ENCODE data around the gene SLC26A11.
A peak's percentile ranks its signal among the peaks of the same experiment; 100 is the strongest.

Gene SLC26A11

GRCh38 chr17:80212109-80212508, 8.1 kb upstream of the SLC26A11 start:
- DNase-seq, result no peak
- TF ChIP-seq CTCF (IDR thresholded peaks at IDR 0.05), result no peak
- H3K4me3 Mint-ChIP-seq, result no peak overlapping the region
- H3K27ac Mint-ChIP-seq, result no peak overlapping the region
- H3K4me1 Mint-ChIP-seq, result no peaks in the 10 kb centered on the region
- H3K27me3 Mint-ChIP-seq (ENCODE audit: low read depth, poor library complexity), result no peaks in the 10 kb centered on the region
- H3K9me3 Mint-ChIP-seq, result no peaks in the 10 kb centered on the region
- peaks cover 26% of the 10 kb centered on the region for H3K36me3 Mint-ChIP-seq (ENCODE audit: low read depth)

GRCh38 chr17:80212511-80212910, 7.7 kb upstream of the SLC26A11 start:
- H3K4me1 Mint-ChIP-seq, result no peaks in the 10 kb centered on the region
- H3K27ac Mint-ChIP-seq, result no peak overlapping the region
- H3K27me3 Mint-ChIP-seq (ENCODE audit: low read depth, poor library complexity), result no peaks in the 10 kb centered on the region
- no peaks in the 10 kb centered on the region for H3K9me3 Mint-ChIP-seq
- peaks cover 23% of the 10 kb centered on the region for H3K36me3 Mint-ChIP-seq (ENCODE audit: low read depth)
- no peak for TF ChIP-seq CTCF (IDR thresholded peaks at IDR 0.05)
- H3K4me3 Mint-ChIP-seq, result no peak overlapping the region
- DNase-seq, result no peak

DNA sequence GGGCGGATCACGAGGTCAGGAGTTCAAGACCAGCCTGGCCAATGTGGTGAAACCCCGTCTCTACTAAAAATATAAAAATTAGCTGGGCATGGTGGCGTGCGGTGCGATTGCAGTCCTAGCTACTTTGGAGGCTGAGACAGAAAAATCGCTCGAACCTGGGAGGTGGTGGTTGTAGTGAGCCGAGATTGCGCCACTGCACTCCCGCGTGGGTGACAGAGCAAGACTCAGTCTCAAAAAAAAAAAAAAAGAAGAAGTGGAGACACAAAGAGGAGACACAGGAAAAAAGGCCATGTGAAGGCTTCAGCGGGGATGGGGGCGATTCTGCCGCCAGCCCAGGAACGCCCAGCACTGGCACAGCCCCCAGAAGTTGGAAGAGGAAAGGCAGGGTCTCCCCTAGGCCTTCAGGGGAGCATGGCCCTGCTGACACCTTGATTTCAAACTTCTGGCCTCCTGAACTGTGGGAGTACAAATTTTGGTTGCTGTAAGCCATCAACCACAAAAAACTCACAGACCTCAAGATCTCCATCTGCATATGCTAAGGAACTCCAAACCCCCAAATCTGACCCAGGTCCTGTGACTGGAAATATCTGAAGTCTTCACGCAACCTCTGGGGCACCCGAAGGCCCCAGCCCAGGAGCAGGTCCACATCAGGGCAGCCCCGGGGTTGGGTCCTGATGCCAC, 7.1 kb upstream of the SLC26A11 start:
- TF ChIP-seq CTCF (IDR thresholded peaks at IDR 0.05), result no peak
- no peak for DNase-seq
- Mint-ChIP-seq H3K36me3 (ENCODE audit: low read depth) (peaks cover 21% of the 10 kb centered on the region), H3K27me3 (ENCODE audit: low read depth, poor library complexity) (no peaks in the 10 kb centered on the region), H3K27ac (peak overlapping the region; percentile 54), H3K4me1 (no peaks in the 10 kb centered on the region), H3K4me3 (no peak overlapping the region), H3K9me3 (no peaks in the 10 kb centered on the region)

DNA sequence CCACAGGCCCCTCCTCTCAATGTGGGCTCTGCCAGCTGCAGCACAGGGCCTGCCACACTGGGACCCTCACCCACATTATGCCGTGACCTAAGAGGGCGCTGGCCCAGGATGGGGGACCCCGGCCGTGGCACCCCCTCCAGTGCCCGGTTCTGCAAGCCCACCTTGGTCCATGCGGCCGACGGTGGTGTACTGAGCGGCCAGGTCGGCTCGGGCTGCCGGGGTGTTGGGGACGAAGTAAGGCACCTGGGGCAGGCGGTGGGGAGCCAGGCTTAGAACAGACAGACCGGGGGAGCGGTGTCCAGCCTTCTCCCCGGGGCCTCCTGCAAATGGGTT, 6.6 kb upstream of the SLC26A11 start:
- H3K4me3 Mint-ChIP-seq, result no peak overlapping the region
- H3K4me1 Mint-ChIP-seq, result peaks cover 2% of the 10 kb centered on the region
- H3K27ac Mint-ChIP-seq, result no peak overlapping the region
- no peaks in the 10 kb centered on the region for H3K27me3 Mint-ChIP-seq (ENCODE audit: low read depth, poor library complexity)
- H3K36me3 Mint-ChIP-seq (ENCODE audit: low read depth), result peaks cover 21% of the 10 kb centered on the region
- DNase-seq, result no peak
- no peak for TF ChIP-seq CTCF (IDR thresholded peaks at IDR 0.05)
- H3K9me3 Mint-ChIP-seq, result no peaks in the 10 kb centered on the region

GRCh38 chr17:80214012-80214877, 6.0 kb upstream of the SLC26A11 start:
- peaks cover 7% of the 10 kb centered on the region for H3K4me1 Mint-ChIP-seq
- H3K27ac Mint-ChIP-seq, result no peak overlapping the region
- H3K36me3 Mint-ChIP-seq (ENCODE audit: low read depth), result peaks cover 21% of the 10 kb centered on the region
- H3K27me3 Mint-ChIP-seq (ENCODE audit: low read depth, poor library complexity), result peaks cover 2% of the 10 kb centered on the region
- H3K4me3 Mint-ChIP-seq, result no peak overlapping the region
- TF ChIP-seq CTCF (IDR thresholded peaks at IDR 0.05), result no peak
- H3K9me3 Mint-ChIP-seq, result no peaks in the 10 kb centered on the region
- DNase-seq, result no peak

- peaks cover 12% of the 10 kb centered on the region for H3K4me1 Mint-ChIP-seq
- no peak overlapping the region for H3K27ac Mint-ChIP-seq
- no peaks in the 10 kb centered on the region for H3K9me3 Mint-ChIP-seq
- DNase-seq, result no peak
- H3K36me3 Mint-ChIP-seq (ENCODE audit: low read depth), result peaks cover 21% of the 10 kb centered on the region
- no peak overlapping the region for H3K4me3 Mint-ChIP-seq
- peaks cover 2% of the 10 kb centered on the region for H3K27me3 Mint-ChIP-seq (ENCODE audit: low read depth, poor library complexity)
- TF ChIP-seq CTCF (IDR thresholded peaks at IDR 0.05), result no peak
These were observed 5.4 kb upstream of the SLC26A11 start for GRCh38 chr17:80214878-80215210.
